Measurements from ENCODE around the gene SRP68. TPM values are rescaled to one million over a fixed set of nuclear protein-coding genes. Genes with fewer than 3 reads are reported as not detected.

Gene SRP68
- total and polyA plus RNA-seq, 4 donors: 30.8 to 68.9 (median 57.0) TPM

DNA sequence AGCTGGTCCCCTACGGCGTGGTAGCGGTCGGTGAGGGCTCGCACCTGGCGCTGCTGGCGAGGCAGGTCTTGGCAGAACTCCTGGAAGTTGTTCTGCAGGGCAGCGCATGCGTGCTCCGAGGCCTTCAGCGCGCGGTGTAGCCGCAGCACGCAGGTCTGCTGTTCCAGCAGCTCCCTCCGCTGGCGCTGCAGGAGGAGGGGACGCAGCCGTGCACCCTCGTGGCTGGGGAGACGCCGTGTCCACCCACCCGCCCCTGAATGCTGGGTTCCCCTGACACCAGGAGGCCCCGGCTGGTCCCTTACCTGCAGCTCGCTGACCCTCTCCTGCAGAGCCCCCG, 57.4 kb downstream of the SRP68 start:
- WGBS, 2 donors: 82 to 86% methylated on average over 26 of the region's 26 CpGs
- DNase-seq (peak in 1 of 3 donors; percentile 13), ATAC-seq (ENCODE audit: insufficient read depth, low FRiP score) (no peak)
- TF ChIP-seq, protein P1, sequence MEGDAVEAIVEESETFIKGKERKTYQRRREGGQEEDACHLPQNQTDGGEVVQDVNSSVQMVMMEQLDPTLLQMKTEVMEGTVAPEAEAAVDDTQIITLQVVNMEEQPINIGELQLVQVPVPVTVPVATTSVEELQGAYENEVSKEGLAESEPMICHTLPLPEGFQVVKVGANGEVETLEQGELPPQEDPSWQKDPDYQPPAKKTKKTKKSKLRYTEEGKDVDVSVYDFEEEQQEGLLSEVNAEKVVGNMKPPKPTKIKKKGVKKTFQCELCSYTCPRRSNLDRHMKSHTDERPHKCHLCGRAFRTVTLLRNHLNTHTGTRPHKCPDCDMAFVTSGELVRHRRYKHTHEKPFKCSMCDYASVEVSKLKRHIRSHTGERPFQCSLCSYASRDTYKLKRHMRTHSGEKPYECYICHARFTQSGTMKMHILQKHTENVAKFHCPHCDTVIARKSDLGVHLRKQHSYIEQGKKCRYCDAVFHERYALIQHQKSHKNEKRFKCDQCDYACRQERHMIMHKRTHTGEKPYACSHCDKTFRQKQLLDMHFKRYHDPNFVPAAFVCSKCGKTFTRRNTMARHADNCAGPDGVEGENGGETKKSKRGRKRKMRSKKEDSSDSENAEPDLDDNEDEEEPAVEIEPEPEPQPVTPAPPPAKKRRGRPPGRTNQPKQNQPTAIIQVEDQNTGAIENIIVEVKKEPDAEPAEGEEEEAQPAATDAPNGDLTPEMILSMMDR (IDR thresholded peaks at IDR 0.05; ENCODE audit: control extremely low read depth, extremely low read depth): no peak
- Histone ChIP-seq H3K36me3 (ENCODE audit: control insufficient read depth in 4 of 4, insufficient read depth in 4 of 4, low read length in 4 of 4) (peaks cover 0 to 14% (median 0%) of the 10 kb centered on the region in 4 donors), H3K4me1 (ENCODE audit: control insufficient read depth in 5 of 5, insufficient read depth in 5 of 5, low read length in 5 of 5) (peaks cover 0 to 3% (median 0%) of the 10 kb centered on the region in 5 donors), H3K27ac (ENCODE audit: low read depth in 1 of 2, low read length in 1 of 2) (no peak overlapping the region), H3K4me3 (no peak overlapping the region), H3K9ac (ENCODE audit: insufficient read depth in 1 of 2, low read length in 2 of 2) (no peak overlapping the region), H3K27me3 (ENCODE audit: control insufficient read depth in 3 of 3, insufficient read depth in 3 of 3, low read length in 2 of 3) (no peaks in the 10 kb centered on the region), H3K9me3 (ENCODE audit: control insufficient read depth in 4 of 4, insufficient read depth in 3 of 4, low read length in 3 of 4) (no peaks in the 10 kb centered on the region)

DNA sequence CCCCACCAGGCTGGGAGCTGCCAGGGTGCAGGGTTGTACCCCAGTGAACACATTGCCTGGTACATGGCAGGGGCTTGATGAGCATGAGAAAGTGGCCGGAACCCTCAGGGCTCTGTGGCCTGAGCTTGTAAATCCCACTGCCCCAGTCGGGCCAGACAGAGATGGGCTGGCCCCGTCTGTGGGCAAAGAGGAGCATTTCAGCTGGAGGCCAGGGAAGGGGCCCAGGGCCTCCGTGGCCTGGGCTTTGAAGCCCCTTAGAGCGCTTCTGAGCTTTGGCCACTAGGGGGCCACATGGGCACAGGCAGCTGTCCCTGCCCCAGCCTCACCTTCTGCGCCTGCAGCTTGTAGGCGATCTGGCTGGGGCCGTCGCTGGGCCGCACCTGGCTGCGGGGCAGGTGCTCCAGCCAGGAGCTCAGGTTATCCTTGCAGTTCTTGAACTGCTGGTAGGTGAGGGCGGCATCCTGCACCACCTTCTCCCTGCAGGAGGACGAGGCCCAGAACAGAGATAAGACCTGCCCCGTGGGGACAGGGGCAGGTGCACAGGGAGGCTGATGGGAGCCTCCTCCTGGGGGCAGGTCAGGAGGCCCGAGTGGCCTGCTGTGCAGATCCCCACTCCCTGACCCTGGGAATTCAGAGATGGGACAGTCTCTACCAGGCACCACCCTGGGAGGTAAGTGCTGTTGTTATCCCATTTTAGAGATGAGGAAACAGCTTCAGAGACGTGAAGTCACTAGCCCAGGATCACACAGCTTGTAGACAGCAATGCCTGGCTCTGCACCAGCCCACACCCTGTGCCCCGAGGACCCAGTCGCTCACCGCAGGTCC, 58.0 kb downstream of the SRP68 start:
- TF ChIP-seq, protein P1 (IDR thresholded peaks at IDR 0.05; ENCODE audit: control extremely low read depth, extremely low read depth): peak; percentile 94
- peaks cover 0 to 16% (median 0%) of the 10 kb centered on the region in 4 donors for H3K36me3 ChIP-seq (ENCODE audit: control insufficient read depth in 4 of 4, insufficient read depth in 4 of 4, low read length in 4 of 4)
- no peaks in the 10 kb centered on the region for H3K9me3 ChIP-seq (ENCODE audit: control insufficient read depth in 4 of 4, insufficient read depth in 3 of 4, low read length in 3 of 4)
- H3K4me1 ChIP-seq (ENCODE audit: control insufficient read depth in 5 of 5, insufficient read depth in 5 of 5, low read length in 5 of 5): peaks cover 0 to 3% (median 0%) of the 10 kb centered on the region in 5 donors
- WGBS, 2 donors: 31% methylated on average over 19 of the region's 19 CpGs
- H3K9ac ChIP-seq (ENCODE audit: insufficient read depth in 1 of 2, low read length in 2 of 2): no peak overlapping the region
- H3K4me3 ChIP-seq: no peak overlapping the region
- ATAC-seq (ENCODE audit: insufficient read depth, low FRiP score) (peak; percentile 87), DNase-seq (peak; percentile 73 to 78 (median 76))
- no peak overlapping the region for H3K27ac ChIP-seq (ENCODE audit: low read depth in 1 of 2, low read length in 1 of 2)
- no peaks in the 10 kb centered on the region for H3K27me3 ChIP-seq (ENCODE audit: control insufficient read depth in 3 of 3, insufficient read depth in 3 of 3, low read length in 2 of 3)

DNA sequence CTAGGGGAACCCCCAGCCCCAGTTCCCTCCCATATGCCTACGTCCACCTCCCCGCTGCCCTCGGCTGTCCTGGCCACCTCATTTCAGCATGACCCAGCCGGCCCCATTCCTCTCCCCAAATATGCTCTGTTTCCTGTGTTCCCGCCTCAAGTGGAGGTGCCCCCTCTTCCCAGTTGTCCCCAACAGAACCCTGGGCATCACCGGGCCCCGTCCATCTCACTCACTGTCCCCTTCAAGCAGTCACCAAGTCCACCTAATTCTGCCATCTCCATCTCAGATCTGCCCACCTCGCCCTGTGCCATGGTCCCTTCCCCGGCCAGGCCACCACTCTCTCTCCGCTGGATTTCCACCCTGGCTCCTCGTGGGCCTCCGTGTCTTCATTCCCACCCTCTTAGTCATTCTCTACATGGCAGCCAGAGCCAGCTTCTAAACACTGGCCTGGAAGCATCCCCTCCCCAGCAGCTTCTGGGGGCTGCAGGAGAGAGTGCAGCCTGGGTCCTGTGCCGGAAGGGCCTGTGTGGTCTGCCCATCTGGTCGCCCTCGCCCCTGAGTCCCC, 58.9 kb downstream of the SRP68 start:
- H3K27ac ChIP-seq (ENCODE audit: low read depth in 1 of 2, low read length in 1 of 2): no peak overlapping the region
- no peak overlapping the region for H3K4me3 ChIP-seq
- H3K36me3 ChIP-seq (ENCODE audit: control insufficient read depth in 4 of 4, insufficient read depth in 4 of 4, low read length in 4 of 4): peaks cover 0 to 16% (median 0%) of the 10 kb centered on the region in 4 donors
- H3K9ac ChIP-seq (ENCODE audit: insufficient read depth in 1 of 2, low read length in 2 of 2): no peak overlapping the region
- WGBS, 2 donors: 83 to 89% methylated on average over 15 of the region's 15 CpGs
- peaks cover 0 to 3% (median 0%) of the 10 kb centered on the region in 5 donors for H3K4me1 ChIP-seq (ENCODE audit: control insufficient read depth in 5 of 5, insufficient read depth in 5 of 5, low read length in 5 of 5)
- TF ChIP-seq, protein P1 (IDR thresholded peaks at IDR 0.05; ENCODE audit: control extremely low read depth, extremely low read depth): no peak
- no peaks in the 10 kb centered on the region for H3K9me3 ChIP-seq (ENCODE audit: control insufficient read depth in 4 of 4, insufficient read depth in 3 of 4, low read length in 3 of 4)
- DNase-seq: no peak
- H3K27me3 ChIP-seq (ENCODE audit: control insufficient read depth in 3 of 3, insufficient read depth in 3 of 3, low read length in 2 of 3): no peaks in the 10 kb centered on the region
- ATAC-seq (ENCODE audit: insufficient read depth, low FRiP score): no peak

All from lung (tissue), 12 donors.